ENCODE results near the gene NLGN2.

Gene NLGN2

GRCh38 chr17:7438656-7439460, 31.2 kb downstream of the NLGN2 start:
- no peak for FAIRE-seq

GRCh38 chr17:7439462-7440112, 31.9 kb downstream of the NLGN2 start, which contains the start of gene FGF11:
FGF11 (plus strand) TSS chr17:7439512; CDS start chr17:7439621, 109 bp downstream.
- FAIRE-seq: no peak

GRCh38 chr17:7440113-7440833, 32.6 kb downstream of the NLGN2 start:
- no peak for FAIRE-seq

GRCh38 chr17:7440834-7441195, 33.2 kb downstream of the NLGN2 start:
- FAIRE-seq: no peak

- FAIRE-seq: no peak
Measured at GRCh38 chr17:7441266-7441665, 33.6 kb downstream of the NLGN2 start.

- no peak for FAIRE-seq
Measured at GRCh38 chr17:7442142-7442541, 34.5 kb downstream of the NLGN2 start.

GRCh38 chr17:7443499-7444485, 36.1 kb downstream of the NLGN2 start:
- FAIRE-seq: no peak

- FAIRE-seq: no peak
Measured at GRCh38 chr17:7444682-7445618, 37.3 kb downstream of the NLGN2 start, which contains the start of gene CHRNB1. CHRNB1 (plus strand) TSS chr17:7445061; CDS start chr17:7445128, 67 bp downstream.

GRCh38 chr17:7445619-7445968, 37.9 kb downstream of the NLGN2 start:
- FAIRE-seq: no peak

GRCh38 chr17:7448461-7448860, 40.8 kb downstream of the NLGN2 start:
- no peak for FAIRE-seq

- FAIRE-seq: no peak
Measured at GRCh38 chr17:7459961-7460545, 52.4 kb downstream of the NLGN2 start.

GRCh38 chr17:7460850-7461660, 53.4 kb downstream of the NLGN2 start:
- FAIRE-seq: no peak

- FAIRE-seq: no peak
Measured at GRCh38 chr17:7462474-7463371, 55.1 kb downstream of the NLGN2 start.

- FAIRE-seq: no peak
Measured at GRCh38 chr17:7463372-7463846, 55.8 kb downstream of the NLGN2 start.

- no peak for FAIRE-seq
Measured at GRCh38 chr17:7464081-7464480, 56.4 kb downstream of the NLGN2 start.

- FAIRE-seq: no peak
Measured at GRCh38 chr17:7465597-7466275, 58.1 kb downstream of the NLGN2 start.

GRCh38 chr17:7466318-7466638, 58.6 kb downstream of the NLGN2 start:
- no peak for FAIRE-seq

- no peak for FAIRE-seq
Measured at GRCh38 chr17:7466639-7467341, 59.1 kb downstream of the NLGN2 start.

Measured in A204.1 (cell line).